ENCODE results near the gene UCN. TPM values are rescaled to one million over a fixed set of nuclear protein-coding genes. Genes with fewer than 3 reads are reported as not detected.
"Not testable (repeated sequence)": the region's sequence is repeated elsewhere in the genome, so short reads cannot be mapped to it uniquely, and the experiment has no call there.

UCN gene
- 0.37 and 1.0 TPM in 2 replicates for total RNA-seq

GRCh38 chr2:27308359-27308881 is at the start of gene UCN:
UCN (minus strand) TSS chr2:27308445; CDS start chr2:27307895, 550 bp downstream.
- DNase-seq, result peak; percentile 69

- peak; percentile 98 for DNase-seq
Observed at GRCh38 chr2:27356382-27357181, 48.3 kb upstream of the UCN start, which contains the start of gene GTF3C2. GTF3C2 (minus strand) TSS chr2:27356764; CDS start chr2:27343554, 13,210 bp downstream.

GRCh38 chr2:27356056-27356381 is 47.8 kb upstream of the UCN start:
- DNase-seq, result peak; percentile 78

- DNase-seq, result no peak
Observed at GRCh38 chr2:27354597-27354927, 46.3 kb upstream of the UCN start.

- no peak for DNase-seq
Observed at GRCh38 chr2:27353762-27354596, 45.7 kb upstream of the UCN start.

GRCh38 chr2:27353386-27353761 is 45.1 kb upstream of the UCN start:
- not testable (repeated sequence) for DNase-seq

- DNase-seq, result no peak
Observed at GRCh38 chr2:27351802-27352598, 43.8 kb upstream of the UCN start.

GRCh38 chr2:27350106-27350693 is 42.0 kb upstream of the UCN start:
- no peak for DNase-seq

GRCh38 chr2:27347641-27348040 is 39.4 kb upstream of the UCN start:
- DNase-seq, result no peak

GRCh38 chr2:27336173-27336572 is 27.9 kb upstream of the UCN start:
- DNase-seq, result no peak

GRCh38 chr2:27335311-27335710 is 27.1 kb upstream of the UCN start:
- no peak for DNase-seq

GRCh38 chr2:27324720-27325119 is 16.5 kb upstream of the UCN start:
- no peak for DNase-seq

GRCh38 chr2:27323596-27324285 is 15.5 kb upstream of the UCN start:
- DNase-seq, result no peak

GRCh38 chr2:27322766-27323595 is 14.7 kb upstream of the UCN start, which contains the start of gene MPV17:
MPV17 (minus strand) TSS chr2:27323097; CDS start chr2:27322517, 580 bp downstream.
- DNase-seq, result peak; percentile 95

- peak; percentile 32 for DNase-seq
Observed at GRCh38 chr2:27322301-27322765, 14.1 kb upstream of the UCN start.

GRCh38 chr2:27320958-27321543 is 12.8 kb upstream of the UCN start:
- peak; percentile 98 for DNase-seq

- DNase-seq, result not testable (repeated sequence)
Observed at GRCh38 chr2:27319839-27320238, 11.6 kb upstream of the UCN start.

GRCh38 chr2:27316655-27317412 is 8.6 kb upstream of the UCN start:
- no peak for DNase-seq

- no peak for DNase-seq
Observed at GRCh38 chr2:27315122-27315521, 6.9 kb upstream of the UCN start.

All from dermis blood vessel endothelial cell (primary cell).